Skin of body (tissue), 2 donors: ENCODE results near the gene PLEKHA7. TPM values are rescaled to one million over a fixed set of nuclear protein-coding genes. Genes with fewer than 3 reads are reported as not detected.
"Not testable (repeated sequence)": the region's sequence is repeated elsewhere in the genome, so short reads cannot be mapped to it uniquely, and the experiment has no call there.

Experiments used
- DNase-seq: peaks from one replicate; lab custom pipeline; 2025; lab: John Stamatoyannopoulos, UW
- total RNA-seq: library from RNA; depleted of rRNA; stranded (reverse); fragments of >200 nt; gene quantifications from one replicate; pipeline ENCODE4 v1.2.3, GENCODE V29; 2014

Gene PLEKHA7
- 19.9 TPM for total RNA-seq

GRCh38 chr11:17014321-17014832, at the start of gene PLEKHA7:
PLEKHA7 (minus strand) TSS chr11:17014414; CDS start chr11:17014401, 13 bp downstream.
- no peak for DNase-seq

DNA sequence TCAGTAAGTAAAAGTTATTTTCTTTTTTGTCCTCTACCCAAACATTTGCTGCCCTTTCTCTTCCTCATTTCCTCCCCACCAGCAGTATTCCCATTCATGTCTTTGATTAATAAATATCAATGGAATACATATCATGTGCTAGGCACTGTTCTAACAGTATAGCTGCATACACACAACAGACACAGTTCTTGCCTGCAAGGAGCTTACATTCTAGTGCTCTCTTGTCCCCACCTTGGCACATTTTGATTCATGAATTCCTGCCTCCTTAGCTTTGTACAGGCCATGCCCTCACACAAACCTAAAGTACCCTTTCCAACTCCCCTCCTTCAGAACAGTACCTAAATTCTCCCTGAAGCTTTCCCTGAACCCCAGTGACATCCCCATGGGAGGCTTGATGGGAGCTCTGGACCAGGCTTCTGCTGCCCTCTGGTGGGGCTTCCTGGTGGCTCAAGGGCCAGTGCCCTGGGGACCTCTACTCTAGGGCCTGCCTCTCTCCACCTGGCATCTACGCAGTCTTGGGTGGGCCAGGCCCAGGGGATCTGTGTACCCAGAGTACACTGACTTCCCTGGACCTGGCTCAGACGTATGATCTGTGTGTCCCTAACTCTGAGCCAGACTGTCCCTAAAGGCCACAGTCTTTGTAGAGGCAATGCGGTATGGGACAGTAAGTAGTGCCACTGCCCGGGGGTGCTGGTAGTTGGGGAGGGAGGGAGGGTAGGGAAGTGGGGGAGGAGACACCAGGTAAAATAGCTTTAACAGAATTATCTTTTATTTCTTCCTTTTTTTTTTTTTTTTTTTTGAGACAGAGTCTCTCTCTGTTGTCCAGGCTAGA, 49.2 kb upstream of the PLEKHA7 start:
- DNase-seq = no peak

DNA sequence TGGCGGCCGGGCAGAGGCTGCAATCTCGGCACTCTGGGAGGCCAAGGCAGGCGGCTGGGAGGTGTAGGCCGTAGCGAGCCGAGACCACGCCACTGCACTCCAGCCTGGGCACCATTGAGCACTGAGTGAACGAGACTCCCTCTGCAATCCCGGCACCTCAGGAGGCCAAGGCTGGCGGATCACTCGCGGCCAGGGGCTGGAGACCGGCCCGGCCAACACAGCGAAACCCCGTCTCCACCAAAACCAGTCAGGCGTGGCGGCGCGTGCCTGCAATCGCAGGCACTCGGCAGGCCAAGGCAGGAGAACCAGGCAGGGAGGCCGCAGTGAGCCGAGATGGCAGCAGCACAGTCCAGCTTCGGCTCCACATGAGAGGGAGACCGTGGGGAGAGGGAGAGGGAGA, 36.9 kb upstream of the PLEKHA7 start:
- DNase-seq = not testable (repeated sequence)

DNA sequence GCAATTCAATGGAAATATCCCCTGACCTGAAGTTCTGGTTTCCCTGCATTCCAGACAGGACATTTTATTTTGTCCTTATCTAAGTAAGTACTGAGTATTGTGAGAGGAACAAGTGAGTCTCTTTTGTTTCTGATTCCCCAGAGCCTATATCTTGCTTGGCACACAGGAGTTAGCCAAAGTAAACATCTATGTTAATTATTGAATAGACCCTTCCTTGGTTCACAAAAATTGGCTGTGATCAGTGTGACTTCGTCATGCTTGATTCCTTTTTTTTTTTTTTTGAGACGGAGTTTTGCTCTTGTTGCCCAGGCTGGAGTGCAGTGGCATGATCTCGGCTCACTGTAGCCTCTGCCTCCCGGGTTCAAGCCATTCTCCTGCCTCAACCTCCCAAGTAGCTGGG, 34.3 kb upstream of the PLEKHA7 start:
- not testable (repeated sequence) for DNase-seq

GRCh38 chr11:17046690-17047089, 32.5 kb upstream of the PLEKHA7 start:
- no peak for DNase-seq

DNA sequence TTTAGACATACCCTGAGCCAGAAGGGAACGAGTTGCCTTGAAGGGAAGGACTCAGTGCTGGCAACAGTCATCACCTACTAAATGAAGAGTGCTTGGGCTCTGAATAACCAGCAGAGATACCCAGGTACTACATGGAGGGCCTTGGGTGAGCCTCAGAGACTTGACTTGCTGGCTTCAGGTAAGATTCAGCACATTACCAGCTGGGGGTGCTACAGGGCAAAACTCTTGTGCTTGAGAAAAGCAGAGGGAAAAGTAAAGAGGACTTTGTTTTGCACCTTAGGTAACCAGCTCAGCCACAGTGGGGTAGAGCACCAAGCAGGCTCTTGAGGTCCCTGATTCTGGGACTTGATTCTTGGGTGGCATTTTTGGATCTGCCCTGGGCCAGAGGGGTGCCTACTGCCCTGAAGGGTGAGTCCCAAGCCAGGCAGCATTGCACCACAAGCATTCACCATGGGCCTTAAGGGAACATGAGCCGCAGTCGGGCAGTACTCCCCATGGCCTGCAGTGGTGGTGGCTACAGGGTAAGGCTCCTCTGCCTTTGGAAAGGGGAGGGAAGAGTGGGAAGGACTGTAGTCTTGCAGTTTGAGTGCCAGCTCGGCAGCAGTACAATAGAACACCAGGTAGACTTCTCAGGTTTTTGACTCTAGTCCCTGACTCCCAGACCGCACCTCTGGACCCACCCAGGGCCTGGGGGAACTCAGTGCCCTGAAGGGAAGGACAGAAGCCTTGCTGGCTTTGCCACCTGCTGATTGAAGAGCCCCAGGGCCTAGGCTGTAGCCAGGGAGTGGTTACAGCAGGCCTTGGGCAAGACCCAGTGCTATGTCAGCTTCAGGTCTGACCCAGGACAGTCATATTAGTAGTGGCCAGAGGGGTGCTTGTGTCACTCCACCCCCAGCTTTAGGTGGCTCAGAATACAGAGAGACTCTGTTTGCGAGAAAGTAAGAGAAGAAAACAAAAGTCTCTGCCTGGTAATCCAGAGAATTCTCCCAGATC, 22.7 kb upstream of the PLEKHA7 start:
- DNase-seq = no peak

DNA sequence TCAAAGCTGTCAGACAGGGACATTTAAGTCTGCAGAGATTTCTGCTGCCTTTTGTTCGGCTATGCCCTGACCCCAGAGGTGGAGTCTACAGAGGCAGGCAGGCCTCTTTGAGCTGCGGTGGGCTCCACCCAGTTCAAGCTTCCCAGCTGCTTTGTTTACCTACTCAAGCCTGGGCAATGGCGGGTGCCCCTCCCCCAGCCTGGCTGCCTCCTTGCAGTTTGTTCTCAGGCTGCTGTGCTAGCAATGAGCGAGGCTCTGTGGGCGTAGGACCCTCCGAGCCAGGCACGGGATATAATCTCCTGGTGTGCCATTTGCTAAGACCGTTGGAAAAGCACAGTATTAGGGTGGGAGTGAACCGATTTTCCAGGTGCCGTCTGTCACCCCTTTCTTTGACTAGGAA, 19.8 kb upstream of the PLEKHA7 start:
- not testable (repeated sequence) for DNase-seq

- no peak for DNase-seq
Observed at GRCh38 chr11:17026487-17027082, 12.4 kb upstream of the PLEKHA7 start.

DNA sequence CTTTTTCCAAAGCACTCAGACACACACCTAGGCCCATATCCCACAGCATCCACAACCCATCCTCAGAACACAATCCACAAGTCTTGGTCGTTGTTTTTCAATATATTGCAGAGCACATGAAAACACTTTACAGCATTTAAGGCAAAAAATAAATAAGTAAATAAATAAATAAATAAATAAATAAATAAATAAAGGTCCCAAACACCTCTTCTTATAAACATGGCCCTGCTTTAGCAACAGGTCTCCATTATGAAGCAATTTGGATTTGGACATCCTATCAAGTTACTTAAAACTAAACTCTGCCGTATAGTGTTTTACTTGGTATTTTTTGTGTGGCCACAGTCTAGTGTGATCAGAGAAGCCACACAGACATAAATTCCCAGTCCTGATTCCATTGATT, 10.7 kb upstream of the PLEKHA7 start:
- no peak for DNase-seq

DNA sequence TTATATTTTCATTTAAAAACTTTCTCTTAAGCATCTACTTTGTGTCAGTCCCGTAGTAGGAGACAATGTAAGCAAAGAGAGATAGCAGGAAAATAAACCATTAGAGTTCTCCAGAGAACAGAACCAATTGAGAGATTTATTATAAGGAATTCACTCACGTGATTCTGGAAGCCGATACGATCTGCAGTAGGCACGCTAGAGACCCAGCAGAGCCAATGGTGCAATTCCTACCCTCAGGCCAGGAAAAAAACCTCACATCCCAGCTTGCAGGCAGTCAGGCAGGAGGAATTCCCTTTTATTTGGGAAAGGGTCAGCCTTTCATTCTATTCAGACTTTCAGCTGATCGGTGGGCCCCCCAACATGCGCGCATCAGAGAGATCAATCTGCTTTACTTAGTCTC, 7.3 kb upstream of the PLEKHA7 start:
- DNase-seq = no peak

DNA sequence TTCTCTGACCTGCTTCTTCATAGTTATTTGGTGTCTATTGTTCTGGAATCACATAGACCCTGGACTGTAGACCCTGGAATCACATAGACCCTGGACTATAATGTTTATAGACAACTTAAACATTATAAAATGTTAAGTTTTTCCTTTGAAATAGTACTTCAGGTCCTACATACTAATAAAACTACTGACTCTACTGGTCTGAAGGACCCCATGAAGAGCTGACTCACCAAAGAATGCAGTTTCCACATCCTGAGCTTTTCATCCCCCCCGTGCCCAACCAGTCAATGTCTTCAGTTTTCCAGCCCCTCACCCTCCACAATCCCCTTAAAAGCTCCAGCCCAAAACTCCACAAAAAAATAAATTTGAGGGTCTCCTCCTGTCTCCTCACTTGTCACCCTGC, 6.6 kb upstream of the PLEKHA7 start:
- DNase-seq = no peak

- no peak for DNase-seq
Observed at GRCh38 chr11:17019232-17019631, 5.0 kb upstream of the PLEKHA7 start.

DNA sequence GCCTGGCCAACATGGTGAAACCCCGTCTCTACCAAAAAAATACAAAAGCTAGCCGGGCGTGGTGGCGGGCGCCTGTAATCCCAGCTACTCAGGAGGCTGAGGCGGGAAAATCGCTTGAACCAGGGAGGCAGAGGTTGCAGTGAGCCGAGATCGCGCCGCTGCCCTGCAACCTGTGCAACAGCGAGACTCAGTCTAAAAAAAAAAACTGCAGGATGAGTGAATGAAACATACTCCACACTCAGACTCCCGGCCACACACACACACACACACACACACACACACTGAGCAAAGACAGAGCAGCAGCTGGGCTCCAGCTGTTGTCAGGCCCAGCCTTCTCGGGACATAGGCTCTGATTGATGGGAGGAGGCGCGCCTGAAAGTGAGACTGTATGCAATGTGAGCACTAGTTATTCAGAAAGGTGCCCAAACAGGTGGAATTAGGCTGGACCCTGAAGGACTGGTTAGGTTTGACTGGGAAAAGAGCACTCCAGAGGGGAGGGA, 1.5 kb upstream of the PLEKHA7 start:
- DNase-seq = peak; percentile 75

DNA sequence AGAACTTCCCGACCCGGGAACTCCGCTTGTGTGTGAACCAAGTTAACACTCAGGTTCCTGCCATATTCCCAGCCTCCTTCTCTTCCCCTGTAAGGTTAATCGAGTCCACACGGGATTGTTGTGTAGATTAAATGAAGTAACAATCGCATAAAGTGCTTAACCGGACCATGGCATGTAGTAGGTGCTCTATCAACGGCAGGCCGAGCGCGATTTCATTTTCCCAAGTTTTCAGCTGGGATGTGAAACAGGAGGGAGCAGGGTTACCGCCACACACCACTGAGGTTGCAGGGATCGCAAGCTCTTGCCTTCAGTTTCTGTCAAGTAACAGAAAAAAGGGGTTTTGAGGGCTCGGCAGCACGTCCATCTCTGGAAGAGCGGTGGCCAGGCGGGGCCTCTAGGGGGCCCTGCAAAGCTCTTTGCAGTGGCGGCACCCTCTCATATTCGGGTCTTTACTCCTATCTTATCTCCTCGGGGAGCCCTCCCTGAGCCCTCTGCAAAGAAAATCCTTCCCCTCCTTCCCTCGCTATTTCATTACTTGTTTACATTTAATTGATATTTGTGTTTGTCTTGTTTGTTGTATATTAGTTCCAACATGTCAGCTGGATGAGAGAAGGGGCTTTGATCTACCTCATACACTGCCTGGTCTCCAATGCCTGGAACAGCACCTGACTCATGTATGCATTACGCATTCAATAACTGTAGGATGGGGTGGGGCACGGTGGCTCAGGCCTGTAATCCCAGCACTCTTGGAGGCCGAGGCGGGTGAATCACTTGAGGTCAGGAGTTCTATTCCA, 816 bp upstream of the PLEKHA7 start:
- DNase-seq = no peak

- no peak for DNase-seq
Observed at GRCh38 chr11:17013548-17014320, 480 bp downstream of the PLEKHA7 start.

- no peak for DNase-seq
Observed at GRCh38 chr11:17012712-17013547, 1.3 kb downstream of the PLEKHA7 start.

GRCh38 chr11:17012179-17012578, 2.0 kb downstream of the PLEKHA7 start:
- DNase-seq = no peak

GRCh38 chr11:17010851-17011420, 3.3 kb downstream of the PLEKHA7 start:
- no peak for DNase-seq
